Muscle of leg (tissue), 11 donors: Measurements from ENCODE around the gene NBAS. TPM values are rescaled to one million over a fixed set of nuclear protein-coding genes. Genes with fewer than 3 reads are reported as not detected.

Experiments
- DNase-seq: peaks from one replicate; pipeline ENCODE4 v3.0.0; 2013
- H3K27ac ChIP-seq: one replicate; pipeline ENCODE4 v1.5.1; 2013; ENCODE audit warnings: mild to moderate bottlenecking, low read length, control low read depth
- H3K27me3 ChIP-seq: one replicate; pipeline ENCODE4 v1.6.1; 2013; ENCODE audit warnings: low read length; ENCODE audit not compliant: control insufficient read depth, insufficient read depth
- H3K36me3 ChIP-seq: one replicate; pipeline ENCODE4 v1.6.1; 2013; ENCODE audit warnings: low read length; ENCODE audit not compliant: control insufficient read depth, insufficient read depth
- H3K4me1 ChIP-seq: one replicate; pipeline ENCODE4 v1.6.1; 2013; ENCODE audit warnings: low read length; ENCODE audit not compliant: control insufficient read depth, insufficient read depth
- H3K4me3 ChIP-seq: one replicate; pipeline ENCODE4 v1.5.1; 2013; ENCODE audit warnings: low read length, control low read depth
- H3K9me3 ChIP-seq: replicated peaks from 2 replicates; pipeline ENCODE4 v1.6.1; 2013; ENCODE audit warnings: low read depth, low read length; ENCODE audit not compliant: control insufficient read depth
- WGBS: methylation state at CpG from one replicate; pipeline ENCODE4 v1.1.5; 2013; ENCODE audit warnings: missing lambda C conversion rate; ENCODE audit not compliant: insufficient coverage; 5-methylcytosine and 5-hydroxymethylcytosine counted together
- polyA plus RNA-seq, 8 donors: library from polyadenylated mRNA; unstranded; fragments of 120-200 nt; gene quantifications; one replicate each; pipeline versions ENCODE4 v1.2.1 to v1.2.3, GENCODE V29; 2013; ENCODE audit warnings: inconsistent platforms in 1 of 8, low replicate concordance in 1 of 8; ENCODE audit not compliant: insufficient read length in 8 of 8, insufficient read depth in 1 of 8
- total RNA-seq: library from RNA; stranded (reverse); fragments of 120-200 nt; gene quantifications from one replicate; pipeline ENCODE4 v1.2.4, GENCODE V29; 2013

The NBAS gene
- total and polyA plus RNA-seq, 9 donors = 33.3 to 57.5 (median 36.1) TPM

DNA sequence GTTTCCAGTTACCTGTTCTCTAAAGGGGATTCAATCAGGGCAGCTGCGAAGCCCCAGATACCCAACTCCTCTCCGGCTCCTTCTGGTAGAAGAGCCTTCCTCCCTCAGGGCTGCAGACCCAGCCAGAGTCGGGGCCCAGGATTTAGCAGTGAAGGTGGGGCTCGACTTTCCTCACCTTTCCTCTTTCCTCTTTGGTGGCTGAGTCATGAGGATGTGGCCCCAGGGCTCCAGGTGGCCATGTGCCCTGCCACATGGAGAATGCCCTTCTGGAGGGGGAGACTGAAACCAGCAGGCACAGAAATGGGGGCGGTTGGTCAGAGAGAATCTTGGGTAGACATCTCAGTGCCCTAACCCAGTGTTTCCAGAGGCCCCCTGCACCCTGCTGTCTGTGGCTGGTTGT lies 402.6 kb downstream of the NBAS start:
- Histone ChIP-seq H3K9me3 (no peaks in the 10 kb centered on the region), H3K4me1 (peaks cover 5% of the 10 kb centered on the region), H3K36me3 (no peaks in the 10 kb centered on the region), H3K4me3 (no peak overlapping the region), H3K27ac (no peak overlapping the region), H3K27me3 (no peaks in the 10 kb centered on the region)
- no peak for DNase-seq
- no CpG with 5 or more reads among the region's 5 CpGs for WGBS

DNA sequence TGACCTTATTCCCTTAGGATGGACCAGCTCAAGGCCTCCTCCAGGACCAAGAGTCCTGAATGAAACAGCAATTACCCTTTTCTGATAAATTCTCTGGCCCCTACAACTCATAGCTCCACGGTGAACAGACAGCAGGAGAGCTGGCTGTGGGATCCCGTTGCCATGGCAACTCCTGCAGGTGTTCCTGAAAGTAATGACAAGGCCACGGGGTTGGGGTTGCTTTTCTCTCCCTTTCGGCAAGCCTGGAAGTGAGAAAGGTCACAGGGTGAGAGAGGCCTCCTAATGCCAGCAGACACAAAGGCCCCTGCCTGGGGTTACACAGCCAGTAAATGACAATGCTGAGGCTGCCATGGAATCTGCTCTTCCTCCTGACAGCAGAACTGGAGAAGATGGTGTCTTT lies 403.0 kb downstream of the NBAS start:
- Histone ChIP-seq H3K4me3 (no peak overlapping the region), H3K9me3 (no peaks in the 10 kb centered on the region), H3K36me3 (no peaks in the 10 kb centered on the region), H3K4me1 (peaks cover 5% of the 10 kb centered on the region), H3K27me3 (no peaks in the 10 kb centered on the region), H3K27ac (no peak overlapping the region)
- WGBS = 34% methylated on average over 2 of the region's 4 CpGs
- DNase-seq = no peak

DNA sequence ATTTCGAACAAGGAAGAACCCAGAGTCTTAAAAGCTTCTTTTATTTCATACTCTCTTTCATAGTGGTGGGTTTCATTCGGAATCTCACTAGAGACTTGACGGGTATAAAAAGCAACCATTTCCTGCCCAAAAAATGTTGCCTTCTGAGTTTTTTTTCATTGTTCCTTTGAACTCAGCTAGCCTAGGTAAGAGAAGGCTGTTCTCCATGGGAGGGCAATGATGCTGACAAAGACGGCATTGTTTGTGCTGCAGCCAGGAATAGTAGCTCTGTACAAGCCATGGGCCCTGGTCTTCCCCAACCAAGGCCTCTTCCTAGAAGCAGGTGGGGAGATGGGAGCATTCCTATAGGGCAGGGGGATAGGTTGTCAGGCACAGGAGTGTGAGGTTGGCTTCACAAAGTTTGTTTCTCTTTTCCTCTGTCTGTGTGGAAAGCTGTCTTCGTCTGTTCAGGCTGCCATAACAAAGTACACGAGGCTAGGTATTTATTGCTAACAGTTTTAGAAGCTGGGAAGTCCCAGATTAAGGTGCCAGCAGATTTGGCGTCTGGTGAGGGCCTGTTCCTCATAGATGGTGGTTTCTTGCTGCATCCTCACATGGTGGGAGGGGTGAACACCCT lies 405.1 kb downstream of the NBAS start:
- DNase-seq = no peak
- Histone ChIP-seq H3K36me3 (no peaks in the 10 kb centered on the region), H3K27ac (no peak overlapping the region), H3K4me1 (peaks cover 5% of the 10 kb centered on the region), H3K9me3 (no peaks in the 10 kb centered on the region), H3K4me3 (no peak overlapping the region), H3K27me3 (no peaks in the 10 kb centered on the region)
- WGBS = 40% methylated on average over 1 of the region's 7 CpGs

DNA sequence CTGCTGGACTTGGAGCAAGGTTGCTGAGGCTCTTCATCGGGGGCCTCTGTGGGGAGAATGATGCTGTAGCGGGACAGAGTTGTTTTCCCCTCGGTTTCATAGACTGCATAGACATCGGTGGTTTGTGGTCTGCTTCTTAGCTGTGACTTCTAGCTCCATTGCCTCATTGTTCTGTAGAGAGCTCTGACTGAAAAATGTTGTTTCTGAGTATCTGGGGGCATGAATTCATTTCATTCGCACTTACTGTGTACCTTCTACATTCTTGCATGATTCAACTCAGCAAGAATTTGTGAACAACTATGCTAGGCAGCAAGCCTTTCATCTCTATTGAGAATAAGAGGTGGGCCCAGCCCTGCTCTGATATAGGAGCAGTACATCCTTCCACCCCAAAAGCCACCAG lies 406.8 kb downstream of the NBAS start:
- WGBS = 67% methylated on average over 3 of the region's 5 CpGs
- H3K36me3 ChIP-seq = no peaks in the 10 kb centered on the region
- no peaks in the 10 kb centered on the region for H3K4me1 ChIP-seq

DNA sequence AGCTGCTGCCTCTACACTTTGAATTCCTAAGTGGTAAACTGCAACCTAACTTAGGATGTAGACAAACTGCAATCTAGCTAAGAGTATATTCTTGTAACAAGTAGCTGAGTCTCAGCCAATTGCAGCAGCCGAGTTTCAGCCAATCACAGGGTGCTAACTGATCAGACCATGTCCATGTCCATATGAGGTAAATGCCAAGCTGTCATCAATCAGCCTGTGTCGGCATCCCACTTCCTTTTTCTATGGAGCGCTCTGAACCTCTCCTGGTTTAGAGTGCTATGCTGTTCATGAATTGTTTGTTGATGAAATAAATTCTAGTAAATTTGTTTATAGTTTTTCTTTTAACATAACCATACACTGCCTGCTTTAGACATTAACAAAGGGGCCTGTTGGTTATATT lies 408.8 kb downstream of the NBAS start:
- H3K27ac ChIP-seq = no peak overlapping the region
- H3K9me3 ChIP-seq = no peaks in the 10 kb centered on the region
- DNase-seq = no peak
- no peaks in the 10 kb centered on the region for H3K4me1 ChIP-seq
- no peaks in the 10 kb centered on the region for H3K27me3 ChIP-seq
- no peak overlapping the region for H3K4me3 ChIP-seq
- 86% methylated on average over 1 of the region's 3 CpGs for WGBS
- no peaks in the 10 kb centered on the region for H3K36me3 ChIP-seq

More for the DNA sequence above, 406.8 kb downstream of the NBAS start:
- DNase-seq = no peak
- no peak overlapping the region for H3K27ac ChIP-seq
- H3K27me3 ChIP-seq = no peaks in the 10 kb centered on the region
- H3K9me3 ChIP-seq = no peaks in the 10 kb centered on the region
- no peak overlapping the region for H3K4me3 ChIP-seq

DNA sequence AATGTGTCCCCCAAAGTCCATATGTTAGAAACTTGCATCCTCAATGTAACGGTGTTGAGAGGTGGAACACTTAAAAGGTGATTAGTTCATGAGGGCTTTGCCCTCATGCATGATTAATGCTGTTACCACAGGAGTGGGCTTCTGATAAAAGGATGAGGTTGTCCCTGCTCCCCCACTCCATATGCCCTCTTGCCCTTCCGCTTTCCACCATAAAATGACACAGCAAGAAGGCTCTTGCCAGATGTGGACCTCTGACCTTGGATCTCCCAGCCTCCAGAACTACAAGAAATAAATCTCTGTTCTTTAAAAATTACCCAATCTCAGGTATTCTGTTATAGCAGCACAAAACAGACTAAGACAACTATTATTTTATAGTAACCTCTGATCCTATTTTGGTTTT lies 412.1 kb downstream of the NBAS start:
- no CpG with 5 or more reads among the region's 2 CpGs for WGBS
- H3K27ac ChIP-seq = no peak overlapping the region
- H3K36me3 ChIP-seq = no peaks in the 10 kb centered on the region
- no peak overlapping the region for H3K4me3 ChIP-seq
- no peak for DNase-seq
- H3K4me1 ChIP-seq = no peaks in the 10 kb centered on the region
- H3K27me3 ChIP-seq = no peaks in the 10 kb centered on the region
- no peaks in the 10 kb centered on the region for H3K9me3 ChIP-seq

DNA sequence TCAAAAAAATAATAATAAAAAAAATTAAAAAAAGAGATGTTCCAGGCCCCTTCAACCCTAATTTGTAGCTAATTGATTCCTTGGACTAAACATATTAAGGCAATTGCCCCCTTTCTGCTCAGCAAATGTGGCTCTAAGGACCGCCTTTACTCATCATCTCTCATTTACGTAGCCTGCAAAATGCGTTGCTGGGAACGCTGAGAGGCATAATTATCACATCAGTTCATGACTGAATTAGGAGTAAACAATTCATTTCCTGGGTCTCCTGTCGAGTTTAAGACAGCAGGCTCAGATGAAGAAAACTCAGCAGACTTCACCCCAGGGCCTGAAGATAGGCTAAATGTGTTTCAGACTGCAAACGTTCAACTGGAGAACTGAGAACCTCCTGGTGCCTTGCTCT lies 413.5 kb downstream of the NBAS start:
- Histone ChIP-seq H3K4me3 (no peak overlapping the region), H3K27ac (no peak overlapping the region), H3K4me1 (no peaks in the 10 kb centered on the region), H3K9me3 (no peaks in the 10 kb centered on the region), H3K36me3 (no peaks in the 10 kb centered on the region), H3K27me3 (no peaks in the 10 kb centered on the region)
- 58% methylated on average over 6 of the region's 6 CpGs for WGBS
- DNase-seq = no peak

DNA sequence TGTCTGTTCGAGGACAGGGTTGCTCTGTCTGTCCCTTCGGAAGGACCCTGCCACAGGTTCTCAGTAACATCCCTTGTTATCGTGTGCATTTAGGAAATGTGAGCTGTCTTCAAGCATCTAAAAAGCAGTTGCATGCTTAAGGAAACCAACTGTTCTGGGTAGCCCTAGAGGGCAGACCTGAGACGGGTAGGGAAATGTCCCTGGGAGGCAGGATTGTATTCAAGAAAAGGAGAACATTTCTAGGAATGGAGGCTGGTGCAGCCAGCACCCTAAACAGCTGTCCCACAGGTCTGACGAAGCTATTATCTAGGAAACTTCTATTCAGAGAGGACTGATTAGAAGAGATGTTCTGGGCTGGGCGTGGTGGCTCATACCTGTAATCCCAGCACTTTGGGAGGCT lies 414.2 kb downstream of the NBAS start:
- WGBS = 77% methylated on average over 5 of the region's 6 CpGs
- no peaks in the 10 kb centered on the region for H3K4me1 ChIP-seq

DNA sequence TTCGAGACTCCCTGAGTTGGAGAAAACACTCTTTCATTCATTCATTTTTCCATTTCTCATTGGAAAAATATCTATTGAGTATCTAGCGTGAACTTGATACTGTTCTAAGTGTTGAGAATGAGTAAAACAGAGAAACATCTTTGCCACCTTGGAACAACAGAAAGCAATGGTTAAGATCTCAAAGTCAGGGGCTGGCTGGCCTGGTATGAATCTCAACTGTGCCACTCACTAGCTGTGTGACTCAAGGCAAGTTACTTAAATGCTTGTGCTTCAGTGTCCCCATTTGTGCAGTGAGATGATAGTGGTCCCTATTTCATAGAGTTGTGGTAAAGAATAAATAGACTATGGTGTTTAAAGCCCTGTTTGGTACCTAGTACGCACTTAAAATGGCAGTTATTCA lies 415.2 kb downstream of the NBAS start:
- Histone ChIP-seq H3K9me3 (no peaks in the 10 kb centered on the region), H3K27me3 (no peaks in the 10 kb centered on the region), H3K36me3 (no peaks in the 10 kb centered on the region), H3K27ac (no peak overlapping the region), H3K4me1 (no peaks in the 10 kb centered on the region), H3K4me3 (no peak overlapping the region)
- DNase-seq = no peak
- WGBS = no CpG with 5 or more reads among the region's 3 CpGs

More for the DNA sequence above, 414.2 kb downstream of the NBAS start:
- Histone ChIP-seq H3K27ac (no peak overlapping the region), H3K4me3 (no peak overlapping the region), H3K36me3 (no peaks in the 10 kb centered on the region), H3K27me3 (no peaks in the 10 kb centered on the region), H3K9me3 (no peaks in the 10 kb centered on the region)
- DNase-seq = no peak

DNA sequence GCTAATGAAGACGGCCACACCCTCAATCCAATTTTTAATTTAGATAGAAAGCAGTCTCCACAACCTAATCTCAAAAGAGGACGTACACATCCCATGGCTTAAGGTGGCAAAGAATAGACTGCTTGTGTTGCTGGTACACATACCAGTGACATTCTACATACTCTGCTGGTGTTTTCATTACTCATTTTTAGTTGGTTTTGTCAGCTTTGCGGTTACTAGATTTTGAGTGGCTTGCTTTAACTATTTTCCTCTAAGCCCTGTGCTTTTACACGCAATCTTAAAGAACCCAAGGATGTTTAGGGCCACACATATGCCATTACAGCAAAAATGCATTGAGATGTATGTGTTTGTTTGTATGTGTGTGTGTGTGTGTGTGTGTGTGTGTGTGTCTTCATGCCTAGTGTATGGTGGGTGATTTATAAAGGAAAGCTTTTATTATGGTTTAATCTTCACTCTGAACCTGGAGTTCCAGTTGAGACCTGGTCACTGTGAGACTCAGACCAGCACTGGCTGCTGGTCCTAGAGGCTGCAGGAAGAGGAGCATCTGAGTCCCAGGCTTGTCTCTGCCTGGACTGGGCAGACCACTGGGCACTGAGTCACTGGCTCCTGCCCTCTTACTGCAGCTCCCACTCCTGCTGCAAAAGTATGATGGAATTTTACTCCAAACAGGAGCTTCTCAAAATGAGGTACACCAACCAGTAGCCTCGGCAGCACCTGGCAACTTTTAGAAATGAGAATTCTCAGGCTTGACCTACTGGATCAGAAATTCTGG lies 415.9 kb downstream of the NBAS start:
- Histone ChIP-seq H3K4me1 (no peaks in the 10 kb centered on the region), H3K36me3 (no peaks in the 10 kb centered on the region), H3K27ac (no peak overlapping the region), H3K4me3 (no peak overlapping the region), H3K27me3 (no peaks in the 10 kb centered on the region), H3K9me3 (peaks cover under 1% of the 10 kb centered on the region)
- DNase-seq = no peak
- WGBS = no CpG with 5 or more reads among the region's 5 CpGs
